ENCODE data around the gene BPGM.
"Not testable (repeated sequence)": the region's sequence is repeated elsewhere in the genome, so short reads cannot be mapped to it uniquely, and the experiment has no call there.

Gene BPGM

GRCh38 chr7:134632052-134632451 is 14.6 kb upstream of the BPGM start:
- DNase-seq (ENCODE audit: low read depth), result no peak

- no peak for DNase-seq (ENCODE audit: low read depth)
Measured at GRCh38 chr7:134632937-134633540, 13.6 kb upstream of the BPGM start.

- DNase-seq (ENCODE audit: low read depth), result no peak
Measured at GRCh38 chr7:134636008-134636449, 10.6 kb upstream of the BPGM start.

DNA sequence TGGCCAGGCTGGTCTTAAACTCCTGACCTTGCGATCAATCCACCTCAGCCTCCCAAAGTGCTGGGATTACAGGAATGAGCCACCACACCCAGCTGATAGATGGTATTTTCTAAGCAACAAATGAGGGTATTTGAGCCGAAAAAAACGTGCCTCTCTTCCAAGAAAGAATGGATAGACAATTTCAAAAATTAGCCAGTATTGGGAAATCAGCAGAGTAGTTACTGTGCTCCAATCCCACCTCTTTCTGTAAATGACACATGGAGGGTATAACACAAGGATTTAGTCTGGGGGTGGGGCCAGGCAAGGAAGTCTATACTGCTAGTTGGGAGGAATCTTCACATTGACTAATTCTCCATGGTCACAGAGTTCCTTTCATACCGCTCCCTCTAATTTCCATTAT is 9.2 kb upstream of the BPGM start:
- DNase-seq (ENCODE audit: low read depth), result no peak

DNA sequence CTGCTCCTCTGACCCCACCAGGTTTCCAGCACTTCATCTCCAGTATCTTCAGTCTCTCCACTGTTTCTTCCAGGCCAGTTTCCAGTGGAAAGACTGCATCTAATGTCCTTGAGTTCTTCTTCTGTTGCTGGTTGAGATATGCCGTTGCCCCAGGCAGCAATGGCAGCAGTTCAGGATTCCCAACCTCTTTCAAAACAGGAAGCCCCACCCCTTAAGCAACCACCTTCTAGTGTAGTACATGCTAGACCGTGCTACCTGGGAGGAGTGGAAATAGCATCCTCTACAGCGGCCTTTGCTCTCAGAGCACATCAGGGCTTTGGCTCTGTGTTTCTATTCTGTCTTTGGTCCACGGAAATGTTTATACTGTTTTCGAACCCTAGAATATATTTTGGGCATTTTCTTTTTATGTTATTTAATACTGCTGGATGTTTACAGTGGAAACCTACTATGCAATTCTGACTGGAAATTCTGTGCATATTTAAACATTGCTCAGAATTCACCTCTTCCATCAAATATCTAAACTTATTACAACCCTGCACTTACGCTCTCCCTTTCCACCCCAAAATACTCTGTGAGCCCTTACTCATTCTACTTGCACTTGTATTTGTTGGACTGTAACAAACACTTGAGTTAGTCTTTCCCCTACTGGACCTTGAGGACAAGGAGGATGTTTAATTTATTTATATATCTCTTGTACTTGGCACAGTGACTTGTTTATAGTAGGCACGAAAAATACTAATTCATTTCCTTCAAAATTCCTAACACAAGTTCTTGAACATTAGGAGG is 8.5 kb upstream of the BPGM start:
- DNase-seq (ENCODE audit: low read depth), result no peak

DNA sequence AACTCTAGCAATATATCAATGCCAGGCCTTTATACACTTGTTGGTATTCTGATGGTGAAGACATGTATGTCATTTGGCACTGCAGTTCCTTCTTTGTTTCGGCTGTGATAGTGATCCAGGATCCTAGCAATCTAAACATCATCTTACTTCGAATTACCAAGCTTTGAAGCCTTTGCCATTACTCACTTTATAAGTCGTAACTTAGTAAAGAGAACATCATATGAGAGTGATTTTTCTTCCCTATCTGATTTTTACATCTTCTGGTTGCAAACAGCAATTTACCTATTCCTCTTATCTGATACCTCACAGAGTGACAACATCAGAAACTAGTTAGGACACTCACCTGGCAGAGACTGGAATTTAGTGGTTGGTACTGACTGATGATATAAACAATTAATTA is 7.6 kb upstream of the BPGM start:
- no peak for DNase-seq (ENCODE audit: low read depth)

DNA sequence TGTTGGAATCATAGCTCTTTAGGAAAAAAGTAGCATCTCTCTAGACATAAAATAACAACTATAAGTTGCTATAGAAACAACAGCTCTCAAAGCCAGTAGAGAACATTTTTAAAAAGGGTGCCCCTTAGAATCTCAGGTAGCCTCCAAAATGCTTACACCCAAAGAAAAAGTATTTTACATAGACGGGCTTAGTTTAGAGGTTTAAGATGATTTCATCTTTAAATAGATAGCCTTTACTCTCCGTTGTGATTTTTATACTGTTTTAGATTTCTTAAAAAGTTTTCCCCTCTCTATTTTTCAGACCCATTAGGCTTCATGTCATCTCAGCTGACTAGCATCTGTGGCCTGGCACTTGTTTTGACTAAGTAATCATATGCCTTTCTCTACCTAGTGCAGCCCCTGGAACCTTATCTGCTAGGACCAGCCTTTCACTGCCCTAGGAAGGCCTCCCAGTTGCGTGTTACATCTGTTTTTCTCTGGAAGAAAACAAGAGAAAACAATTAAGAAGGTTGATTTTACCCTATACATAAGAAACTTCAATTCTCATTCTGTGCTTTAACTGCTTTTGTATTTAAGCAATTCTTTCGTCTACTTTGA is 6.9 kb upstream of the BPGM start:
- no peak for DNase-seq (ENCODE audit: low read depth)

DNA sequence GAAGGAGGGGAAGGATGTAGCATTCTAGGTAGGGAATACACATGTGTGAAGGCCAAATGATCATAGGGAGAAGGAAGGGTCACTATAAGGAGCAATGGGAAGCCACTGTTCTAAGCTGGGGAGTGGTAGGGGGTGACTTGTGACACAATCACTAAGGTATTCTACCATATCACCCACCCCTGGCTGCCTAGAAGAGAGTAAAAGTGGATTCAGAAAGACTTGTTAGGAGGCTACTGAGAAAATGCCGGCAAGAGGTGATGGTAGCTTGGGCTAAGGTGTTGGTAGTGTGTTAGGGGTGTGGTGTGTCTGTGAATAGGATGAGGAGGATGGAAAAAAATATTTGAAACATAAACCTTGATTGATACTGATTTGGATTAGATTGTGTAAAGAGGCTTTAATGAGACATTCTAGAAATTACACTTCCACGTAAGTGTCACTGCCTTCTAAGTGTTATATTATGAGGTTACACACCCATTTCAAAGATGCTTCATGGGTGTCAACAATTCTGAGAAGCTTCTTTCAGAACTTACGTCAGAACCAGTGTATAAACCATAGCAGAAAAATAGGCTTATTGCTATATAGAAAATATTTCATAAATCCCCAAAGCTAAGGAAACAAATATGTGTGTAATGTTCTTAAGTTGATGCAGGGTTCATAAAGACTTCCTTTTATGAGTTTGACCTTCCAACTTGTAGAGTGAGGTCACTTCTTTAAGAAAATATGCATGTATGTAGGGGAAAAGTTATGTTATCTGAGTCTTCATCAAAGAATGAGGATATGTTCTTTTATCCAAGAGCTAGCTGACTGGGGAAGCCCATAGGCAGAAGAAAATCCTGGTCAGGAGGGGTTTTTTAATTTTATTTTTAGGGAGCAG is 5.6 kb upstream of the BPGM start:
- DNase-seq (ENCODE audit: low read depth), result no peak

DNA sequence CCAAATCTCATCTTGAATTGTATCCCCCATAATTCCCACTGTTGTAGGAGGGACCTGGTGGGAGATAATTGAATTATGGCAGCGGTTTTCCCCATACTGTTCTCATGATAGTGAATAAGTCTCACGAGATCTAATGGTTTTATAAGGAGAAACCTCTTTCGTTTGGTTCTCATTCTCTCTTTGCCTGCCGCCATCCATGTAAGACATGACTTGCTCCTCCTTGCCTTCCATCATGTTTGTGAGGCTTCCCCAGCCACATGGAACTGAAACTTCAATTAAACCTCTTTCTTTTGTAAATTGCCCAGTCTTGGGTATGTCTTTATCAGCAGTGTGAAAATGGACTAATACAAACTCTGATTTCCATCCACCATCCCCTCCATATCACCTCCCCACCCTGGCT is 4.7 kb upstream of the BPGM start:
- not testable (repeated sequence) for DNase-seq (ENCODE audit: low read depth)

GRCh38 chr7:134643131-134643530 is 3.5 kb upstream of the BPGM start:
- DNase-seq (ENCODE audit: low read depth), result no peak

DNA sequence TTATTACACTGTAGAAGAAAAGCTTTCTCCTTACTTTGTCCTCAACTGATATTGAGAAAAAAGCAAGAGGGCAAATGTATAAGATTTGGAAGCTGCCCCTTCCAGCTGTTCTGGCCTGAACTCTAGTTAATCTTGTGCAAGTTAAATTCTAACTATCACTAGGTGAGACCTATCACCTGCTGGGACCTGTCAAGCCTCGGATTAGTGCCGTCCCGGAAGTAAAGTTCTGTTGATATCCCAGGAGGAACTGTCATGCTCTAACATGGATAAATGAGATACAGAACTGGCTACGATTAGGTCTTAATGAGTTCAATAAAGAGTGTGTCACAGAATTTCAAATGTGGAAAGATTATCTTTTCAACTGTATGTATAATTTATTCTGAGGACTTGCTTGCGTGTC is 1.2 kb upstream of the BPGM start:
- no peak for DNase-seq (ENCODE audit: low read depth)

DNA sequence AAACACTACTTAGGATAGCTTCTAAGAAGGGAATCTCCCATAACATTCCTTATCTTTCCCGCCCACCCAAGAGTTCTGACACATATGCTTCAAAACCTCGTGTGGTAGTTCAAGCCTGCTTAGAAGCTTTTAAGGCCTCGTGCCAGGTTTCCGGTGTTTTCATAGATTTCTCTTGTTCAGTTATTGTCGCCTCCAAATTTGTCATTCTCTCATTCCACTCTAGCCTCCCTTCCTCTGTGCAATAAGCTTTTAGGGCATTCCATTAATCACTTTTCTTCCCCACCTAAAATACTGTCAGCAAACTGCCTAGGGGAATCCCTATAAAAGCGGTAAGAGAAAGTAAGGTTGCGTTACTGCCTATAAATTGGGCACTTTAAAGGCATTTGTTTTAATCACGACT is 718 bp upstream of the BPGM start:
- DNase-seq (ENCODE audit: low read depth), result no peak

- no peak for DNase-seq (ENCODE audit: low read depth)
Measured at GRCh38 chr7:134648456-134648855, 1.8 kb downstream of the BPGM start.

DNA sequence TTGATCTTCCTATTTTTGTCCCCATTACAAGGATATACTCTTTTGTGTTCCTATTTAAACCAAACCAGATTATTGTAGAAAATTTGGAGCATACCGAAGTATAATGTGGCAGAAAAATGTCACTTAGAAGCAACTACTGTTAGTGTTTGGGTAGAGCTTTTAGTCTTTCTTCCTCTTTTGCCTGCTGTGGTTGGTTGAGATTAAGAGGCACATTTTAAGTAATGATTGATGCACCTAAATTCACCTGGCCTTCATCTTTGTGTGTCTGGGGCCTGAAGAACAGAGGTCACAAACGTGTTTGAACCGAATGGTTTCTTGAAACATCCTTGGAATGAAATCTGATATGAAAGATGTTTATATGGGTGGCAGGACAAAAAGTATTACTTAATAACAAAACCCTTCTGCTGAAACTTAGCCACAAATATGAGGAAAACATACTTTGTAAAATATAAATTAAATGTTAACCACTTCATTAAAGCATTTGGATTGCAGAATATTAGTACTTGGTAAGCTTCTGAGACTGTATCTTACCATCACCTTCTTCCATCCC is 2.6 kb downstream of the BPGM start:
- DNase-seq (ENCODE audit: low read depth), result no peak

DNA sequence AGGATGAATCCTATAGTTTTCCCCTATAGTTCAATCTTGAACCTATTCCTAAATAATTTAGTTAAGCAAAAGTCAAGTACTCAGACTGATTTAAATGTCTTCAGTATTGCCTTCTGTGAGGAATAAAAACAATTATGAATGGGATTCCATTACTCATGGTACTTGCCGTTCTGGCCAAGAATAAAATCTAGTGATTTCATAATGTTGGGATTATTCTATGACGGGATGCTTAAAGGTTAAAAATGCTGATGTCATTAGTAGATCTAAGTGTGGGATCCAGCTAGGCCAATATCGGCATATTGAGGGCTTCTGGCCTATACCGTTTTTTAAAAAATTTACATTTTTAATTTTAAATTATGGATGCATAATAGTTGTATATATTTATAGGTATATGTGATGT is 5.3 kb downstream of the BPGM start:
- no peak for DNase-seq (ENCODE audit: low read depth)

GRCh38 chr7:134654104-134654775 is 7.6 kb downstream of the BPGM start:
- no peak for DNase-seq (ENCODE audit: low read depth)

DNA sequence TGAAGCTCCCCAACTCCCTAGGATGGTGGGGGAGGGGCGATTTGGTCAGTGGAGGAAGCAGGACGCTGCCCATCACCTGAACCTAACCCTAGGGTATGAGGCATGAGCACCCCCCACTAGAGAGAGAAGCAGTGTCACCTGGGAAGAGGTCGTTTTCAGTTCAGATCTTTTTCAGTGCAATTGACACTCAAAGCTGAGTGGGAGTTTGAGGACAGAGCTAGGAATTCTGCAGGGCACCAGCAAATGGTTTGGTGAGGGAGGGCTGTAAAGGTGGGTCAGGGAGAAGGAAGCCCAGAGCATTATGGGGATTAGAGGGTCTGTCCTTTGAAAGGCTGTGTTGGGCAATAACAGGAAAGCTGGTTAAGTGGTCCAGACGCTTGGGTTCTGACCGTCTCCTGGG is 10.9 kb downstream of the BPGM start:
- DNase-seq (ENCODE audit: low read depth), result no peak

DNA sequence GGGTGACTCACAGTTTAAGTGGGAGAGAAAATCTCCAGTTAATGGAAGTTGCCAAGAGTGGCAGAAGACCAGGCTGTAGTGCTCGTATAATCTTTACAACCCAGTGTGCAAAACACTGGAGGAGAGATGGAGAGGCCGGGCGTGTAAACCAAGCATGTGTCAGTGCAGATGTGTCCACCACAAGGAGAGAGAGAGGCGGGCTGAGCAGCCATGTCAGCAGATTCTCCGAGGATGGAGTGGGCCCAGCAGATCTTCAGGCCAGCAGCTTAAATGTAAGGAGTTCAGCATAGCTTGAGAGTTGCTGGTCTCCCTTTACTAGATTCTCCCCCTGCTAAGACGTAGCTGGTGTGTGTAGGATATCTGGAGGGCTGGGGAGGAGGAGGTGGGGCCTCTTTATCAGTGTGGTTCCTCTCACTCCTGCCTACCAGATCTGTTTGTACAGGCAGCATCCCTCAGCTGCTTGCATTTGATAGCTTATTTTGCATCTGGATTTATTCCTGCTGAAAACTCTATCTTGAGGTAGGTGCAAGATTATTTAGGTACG is 13.7 kb downstream of the BPGM start:
- DNase-seq (ENCODE audit: low read depth), result no peak

DNA sequence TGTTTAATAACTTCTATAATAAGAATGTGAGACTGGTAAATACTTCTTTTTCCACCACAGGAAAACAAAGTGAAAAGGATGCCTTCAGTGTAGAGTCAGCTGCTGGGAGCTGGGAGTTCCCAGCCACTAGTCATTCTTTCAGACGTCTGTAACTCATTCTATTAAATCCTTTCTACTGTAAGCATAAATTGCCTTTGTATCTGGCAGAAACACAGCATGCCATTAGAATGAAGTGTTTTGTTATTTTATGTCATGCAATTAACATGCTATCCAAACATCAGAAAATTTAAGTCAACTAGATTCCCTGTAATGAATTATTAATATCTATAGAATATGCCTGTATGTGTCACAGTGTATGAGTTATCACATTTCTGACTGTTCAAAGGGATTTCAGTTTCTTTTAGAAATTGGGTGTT is 14.3 kb downstream of the BPGM start:
- no peak for DNase-seq (ENCODE audit: low read depth)

DNA sequence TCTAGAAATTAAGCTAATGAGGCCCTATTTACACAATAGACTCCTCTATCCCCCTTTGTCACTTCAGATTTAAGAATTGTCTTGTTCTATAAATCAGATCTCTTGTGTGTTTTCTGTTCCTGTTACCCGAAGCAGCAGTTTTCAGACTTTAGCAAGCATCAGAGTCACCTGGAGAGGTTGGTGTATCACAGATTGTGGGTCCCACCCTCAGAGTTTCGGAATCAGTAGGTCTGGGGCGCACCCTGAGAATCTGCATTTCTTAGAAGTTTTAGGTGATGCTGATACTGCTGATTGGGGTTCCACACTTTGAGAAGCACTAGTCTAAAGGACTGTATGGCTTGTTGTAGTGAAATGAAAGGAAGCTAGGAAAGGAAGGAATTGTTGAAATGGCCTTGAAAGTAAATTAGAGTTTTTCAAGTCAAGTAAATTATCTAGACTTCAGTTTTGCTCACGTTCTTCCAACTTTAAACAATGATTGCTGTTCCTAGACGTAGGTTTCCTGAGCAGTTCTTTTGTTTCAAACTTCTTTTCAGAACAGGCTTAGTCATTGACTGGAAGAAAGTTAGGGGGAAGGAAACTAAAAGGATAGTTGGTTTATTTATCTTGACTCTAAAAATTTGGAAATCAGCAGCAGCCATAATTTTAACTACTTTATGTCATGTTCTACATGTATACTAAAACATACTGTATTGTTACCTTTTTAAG is 15.7 kb downstream of the BPGM start:
- DNase-seq (ENCODE audit: low read depth), result no peak

GRCh38 chr7:134662871-134663205 is 16.2 kb downstream of the BPGM start:
- DNase-seq (ENCODE audit: low read depth), result no peak
